Dendritic cell treated with granulocyte-macrophage colony-stimulating factor and Interleukin-4, amounts not matched to agents 40 ng/mL and 50 ng/mL, for 4 days (primary cell): ENCODE data around the gene FASTKD2.

Source experiments
- H3K27ac Mint-ChIP-seq: one replicate; pipeline ENCODE4 v1.8.0; 2022; ENCODE audit warnings: mild to moderate bottlenecking, mixed read lengths
- H3K27me3 Mint-ChIP-seq: one replicate; pipeline ENCODE4 v1.8.0; 2022; ENCODE audit warnings: mild to moderate bottlenecking, mixed read lengths
- H3K36me3 Mint-ChIP-seq: one replicate; pipeline ENCODE4 v1.8.0; 2022; ENCODE audit warnings: low read depth, mixed read lengths
- H3K4me1 Mint-ChIP-seq: one replicate; pipeline ENCODE4 v1.8.0; 2022; ENCODE audit warnings: low read depth, mixed read lengths
- H3K4me3 Mint-ChIP-seq: one replicate; pipeline ENCODE4 v1.8.0; 2022; ENCODE audit warnings: mild to moderate bottlenecking, moderate library complexity, mixed read lengths
- H3K9me3 Mint-ChIP-seq: one replicate; pipeline ENCODE4 v1.8.0; 2022; ENCODE audit warnings: mixed read lengths
- intact Hi-C: fragments of 100-400 bp; cut with micrococcal nuclease; formaldehyde crosslinking; loops from one replicate; pipeline ENCODE4 v1.15.0; 2022

The FASTKD2 gene

GRCh38 chr2:206833291-206833690 is 67.9 kb downstream of the FASTKD2 start:
- Mint-ChIP-seq H3K9me3 (peaks cover 19% of the 10 kb centered on the region), H3K36me3 (no peaks in the 10 kb centered on the region), H3K4me1 (no peaks in the 10 kb centered on the region), H3K4me3 (no peak overlapping the region), H3K27ac (no peak overlapping the region), H3K27me3 (no peaks in the 10 kb centered on the region)
- intact Hi-C loops: no loop called here

- intact Hi-C loops: no loop called here
- Mint-ChIP-seq H3K36me3 (no peaks in the 10 kb centered on the region), H3K27ac (no peak overlapping the region), H3K27me3 (no peaks in the 10 kb centered on the region), H3K4me3 (no peak overlapping the region), H3K9me3 (peaks cover 19% of the 10 kb centered on the region), H3K4me1 (no peaks in the 10 kb centered on the region)
Measured at GRCh38 chr2:206836722-206837121, 71.3 kb downstream of the FASTKD2 start.

GRCh38 chr2:206837775-206838174 is 72.4 kb downstream of the FASTKD2 start:
- Mint-ChIP-seq H3K9me3 (peaks cover 19% of the 10 kb centered on the region), H3K36me3 (no peaks in the 10 kb centered on the region), H3K27ac (no peak overlapping the region), H3K4me3 (no peak overlapping the region), H3K4me1 (no peaks in the 10 kb centered on the region), H3K27me3 (no peaks in the 10 kb centered on the region)
- intact Hi-C loops: no loop called here

- H3K4me3 Mint-ChIP-seq: no peak overlapping the region
- no peak overlapping the region for H3K27ac Mint-ChIP-seq
- H3K36me3 Mint-ChIP-seq: no peaks in the 10 kb centered on the region
- H3K27me3 Mint-ChIP-seq: no peaks in the 10 kb centered on the region
- intact Hi-C loops: no loop called here
- H3K4me1 Mint-ChIP-seq: no peaks in the 10 kb centered on the region
- peaks cover 12% of the 10 kb centered on the region for H3K9me3 Mint-ChIP-seq
Measured at GRCh38 chr2:206838690-206839089, 73.3 kb downstream of the FASTKD2 start.

- Mint-ChIP-seq H3K4me3 (no peak overlapping the region), H3K27me3 (no peaks in the 10 kb centered on the region), H3K27ac (no peak overlapping the region), H3K9me3 (no peaks in the 10 kb centered on the region), H3K36me3 (no peaks in the 10 kb centered on the region), H3K4me1 (no peaks in the 10 kb centered on the region)
- intact Hi-C loops: no loop called here
Measured at GRCh38 chr2:206840999-206841398, 75.6 kb downstream of the FASTKD2 start.
